Stomach smooth muscle (tissue), 2 donors: ENCODE results near the gene IL17RB.

Experiments used
- H3K27ac ChIP-seq: one replicate; pipeline ENCODE4 v1.7.0; 2013; ENCODE audit warnings: mild to moderate bottlenecking, low read length, inconsistent platforms
- H3K27me3 ChIP-seq, 2 donors: one replicate each; pipeline ENCODE4 v1.7.0; 2013; ENCODE audit warnings: low read length in 2 of 2; ENCODE audit not compliant: insufficient read depth in 2 of 2, control insufficient read depth in 1 of 2
- H3K36me3 ChIP-seq, 2 donors: one replicate each; pipeline ENCODE4 v1.7.0; 2013; ENCODE audit warnings: low read length in 2 of 2; ENCODE audit not compliant: control insufficient read depth in 2 of 2, insufficient read depth in 2 of 2
- H3K4me1 ChIP-seq: one replicate; pipeline ENCODE4 v1.7.0; 2013; ENCODE audit warnings: low read length; ENCODE audit not compliant: control insufficient read depth, insufficient read depth
- H3K4me3 ChIP-seq, 2 donors: one replicate each; pipeline ENCODE4 v1.7.0; 2013; ENCODE audit warnings: low read length in 2 of 2
- H3K9ac ChIP-seq, 2 donors: one replicate each; pipeline ENCODE4 v1.7.0; 2013; ENCODE audit warnings: low read length in 2 of 2, mild to moderate bottlenecking in 1 of 2
- H3K9me3 ChIP-seq, 2 donors: one replicate each; pipeline ENCODE4 v1.7.0; 2013; ENCODE audit warnings: low read length in 2 of 2; ENCODE audit not compliant: control insufficient read depth in 2 of 2
- donor health status: healthy.
- donor health status: Pancreatic carcinoma.

Gene IL17RB

GRCh38 chr3:53820756-53821580, 25.4 kb upstream of the IL17RB start:
- no peaks in the 10 kb centered on the region for H3K9me3 ChIP-seq
- no peaks in the 10 kb centered on the region for H3K4me1 ChIP-seq
- H3K9ac ChIP-seq: no peak overlapping the region
- no peak overlapping the region for H3K27ac ChIP-seq
- no peaks in the 10 kb centered on the region for H3K27me3 ChIP-seq
- H3K4me3 ChIP-seq: no peak overlapping the region
- peaks cover 0 to 4% of the 10 kb centered on the region in 2 donors for H3K36me3 ChIP-seq

- H3K36me3 ChIP-seq: peaks cover 0 to 4% of the 10 kb centered on the region in 2 donors
- H3K9ac ChIP-seq: no peak overlapping the region
- no peaks in the 10 kb centered on the region for H3K27me3 ChIP-seq
- no peak overlapping the region for H3K27ac ChIP-seq
- H3K4me1 ChIP-seq: no peaks in the 10 kb centered on the region
- H3K9me3 ChIP-seq: no peaks in the 10 kb centered on the region
- no peak overlapping the region for H3K4me3 ChIP-seq
These were observed 24.7 kb upstream of the IL17RB start for GRCh38 chr3:53821631-53822121.

GRCh38 chr3:53822331-53822741, 24.0 kb upstream of the IL17RB start:
- Histone ChIP-seq H3K9me3 (no peaks in the 10 kb centered on the region), H3K4me1 (no peaks in the 10 kb centered on the region), H3K27ac (no peak overlapping the region), H3K27me3 (no peaks in the 10 kb centered on the region), H3K9ac (no peak overlapping the region), H3K4me3 (no peak overlapping the region), H3K36me3 (peaks cover 0 to 4% of the 10 kb centered on the region in 2 donors)

GRCh38 chr3:53823026-53823955, 23.1 kb upstream of the IL17RB start:
- no peaks in the 10 kb centered on the region for H3K9me3 ChIP-seq
- no peaks in the 10 kb centered on the region for H3K4me1 ChIP-seq
- no peak overlapping the region for H3K27ac ChIP-seq
- H3K27me3 ChIP-seq: no peaks in the 10 kb centered on the region
- no peak overlapping the region for H3K9ac ChIP-seq
- no peak overlapping the region for H3K4me3 ChIP-seq
- H3K36me3 ChIP-seq: peaks cover 0 to 4% of the 10 kb centered on the region in 2 donors

- no peaks in the 10 kb centered on the region for H3K27me3 ChIP-seq
- no peak overlapping the region for H3K4me3 ChIP-seq
- no peak overlapping the region for H3K9ac ChIP-seq
- H3K9me3 ChIP-seq: no peaks in the 10 kb centered on the region
- no peaks in the 10 kb centered on the region for H3K4me1 ChIP-seq
- H3K27ac ChIP-seq: no peak overlapping the region
- H3K36me3 ChIP-seq: peaks cover 0 to 3% of the 10 kb centered on the region in 2 donors
These were observed 22.3 kb upstream of the IL17RB start for GRCh38 chr3:53823956-53824657.

- Histone ChIP-seq H3K36me3 (no peaks in the 10 kb centered on the region), H3K27ac (no peak overlapping the region), H3K4me3 (no peak overlapping the region), H3K9me3 (no peaks in the 10 kb centered on the region), H3K9ac (no peak overlapping the region), H3K27me3 (no peaks in the 10 kb centered on the region), H3K4me1 (no peaks in the 10 kb centered on the region)
These were observed 21.6 kb upstream of the IL17RB start for GRCh38 chr3:53824795-53825194.

- no peaks in the 10 kb centered on the region for H3K4me1 ChIP-seq
- no peaks in the 10 kb centered on the region for H3K9me3 ChIP-seq
- no peak overlapping the region for H3K9ac ChIP-seq
- H3K4me3 ChIP-seq: no peak overlapping the region
- H3K36me3 ChIP-seq: no peaks in the 10 kb centered on the region
- no peaks in the 10 kb centered on the region for H3K27me3 ChIP-seq
- H3K27ac ChIP-seq: no peak overlapping the region
These were observed 20.3 kb upstream of the IL17RB start for GRCh38 chr3:53826048-53826447.

GRCh38 chr3:53828581-53828980, 17.8 kb upstream of the IL17RB start:
- Histone ChIP-seq H3K9ac (no peak overlapping the region), H3K27ac (no peak overlapping the region), H3K36me3 (no peaks in the 10 kb centered on the region), H3K9me3 (no peaks in the 10 kb centered on the region), H3K4me1 (no peaks in the 10 kb centered on the region), H3K27me3 (no peaks in the 10 kb centered on the region), H3K4me3 (no peak overlapping the region)

- Histone ChIP-seq H3K27ac (no peak overlapping the region), H3K4me3 (no peak overlapping the region), H3K27me3 (no peaks in the 10 kb centered on the region), H3K9ac (no peak overlapping the region), H3K4me1 (no peaks in the 10 kb centered on the region), H3K9me3 (no peaks in the 10 kb centered on the region), H3K36me3 (no peaks in the 10 kb centered on the region)
These were observed 16.8 kb upstream of the IL17RB start for GRCh38 chr3:53829605-53830004.

GRCh38 chr3:53830944-53831343, 15.4 kb upstream of the IL17RB start:
- Histone ChIP-seq H3K36me3 (no peaks in the 10 kb centered on the region), H3K27ac (no peak overlapping the region), H3K27me3 (no peaks in the 10 kb centered on the region), H3K9me3 (no peaks in the 10 kb centered on the region), H3K4me1 (no peaks in the 10 kb centered on the region), H3K4me3 (no peak overlapping the region), H3K9ac (no peak overlapping the region)
